ENCODE data around the gene CDK18.

The CDK18 gene

DNA sequence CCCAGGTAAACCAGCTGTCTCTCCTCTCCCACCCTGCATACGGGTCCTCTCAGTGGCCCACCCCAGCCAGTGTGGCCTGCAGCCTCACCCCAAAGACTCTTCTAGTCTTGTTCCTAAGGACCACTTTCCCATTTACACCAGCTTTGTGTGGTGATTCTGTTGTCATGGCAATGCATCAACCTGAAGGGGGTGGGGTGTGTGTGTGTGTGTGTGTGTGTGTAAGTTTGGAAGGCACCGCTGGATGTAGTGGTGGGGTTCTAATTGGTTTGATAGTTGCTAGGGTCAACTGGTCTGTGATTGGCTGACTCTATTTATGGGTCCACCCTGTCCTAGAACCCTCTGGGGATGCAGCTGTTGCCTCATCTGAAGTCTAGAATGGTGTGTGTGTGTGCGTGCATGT lies 4.7 kb upstream of the CDK18 start:
- DNase-seq (ENCODE audit: low spot score), result no peak
- TF ChIP-seq, protein P1, sequence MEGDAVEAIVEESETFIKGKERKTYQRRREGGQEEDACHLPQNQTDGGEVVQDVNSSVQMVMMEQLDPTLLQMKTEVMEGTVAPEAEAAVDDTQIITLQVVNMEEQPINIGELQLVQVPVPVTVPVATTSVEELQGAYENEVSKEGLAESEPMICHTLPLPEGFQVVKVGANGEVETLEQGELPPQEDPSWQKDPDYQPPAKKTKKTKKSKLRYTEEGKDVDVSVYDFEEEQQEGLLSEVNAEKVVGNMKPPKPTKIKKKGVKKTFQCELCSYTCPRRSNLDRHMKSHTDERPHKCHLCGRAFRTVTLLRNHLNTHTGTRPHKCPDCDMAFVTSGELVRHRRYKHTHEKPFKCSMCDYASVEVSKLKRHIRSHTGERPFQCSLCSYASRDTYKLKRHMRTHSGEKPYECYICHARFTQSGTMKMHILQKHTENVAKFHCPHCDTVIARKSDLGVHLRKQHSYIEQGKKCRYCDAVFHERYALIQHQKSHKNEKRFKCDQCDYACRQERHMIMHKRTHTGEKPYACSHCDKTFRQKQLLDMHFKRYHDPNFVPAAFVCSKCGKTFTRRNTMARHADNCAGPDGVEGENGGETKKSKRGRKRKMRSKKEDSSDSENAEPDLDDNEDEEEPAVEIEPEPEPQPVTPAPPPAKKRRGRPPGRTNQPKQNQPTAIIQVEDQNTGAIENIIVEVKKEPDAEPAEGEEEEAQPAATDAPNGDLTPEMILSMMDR (IDR thresholded peaks at IDR 0.05; ENCODE audit: extremely low read depth, missing control alignments), result no peak

DNA sequence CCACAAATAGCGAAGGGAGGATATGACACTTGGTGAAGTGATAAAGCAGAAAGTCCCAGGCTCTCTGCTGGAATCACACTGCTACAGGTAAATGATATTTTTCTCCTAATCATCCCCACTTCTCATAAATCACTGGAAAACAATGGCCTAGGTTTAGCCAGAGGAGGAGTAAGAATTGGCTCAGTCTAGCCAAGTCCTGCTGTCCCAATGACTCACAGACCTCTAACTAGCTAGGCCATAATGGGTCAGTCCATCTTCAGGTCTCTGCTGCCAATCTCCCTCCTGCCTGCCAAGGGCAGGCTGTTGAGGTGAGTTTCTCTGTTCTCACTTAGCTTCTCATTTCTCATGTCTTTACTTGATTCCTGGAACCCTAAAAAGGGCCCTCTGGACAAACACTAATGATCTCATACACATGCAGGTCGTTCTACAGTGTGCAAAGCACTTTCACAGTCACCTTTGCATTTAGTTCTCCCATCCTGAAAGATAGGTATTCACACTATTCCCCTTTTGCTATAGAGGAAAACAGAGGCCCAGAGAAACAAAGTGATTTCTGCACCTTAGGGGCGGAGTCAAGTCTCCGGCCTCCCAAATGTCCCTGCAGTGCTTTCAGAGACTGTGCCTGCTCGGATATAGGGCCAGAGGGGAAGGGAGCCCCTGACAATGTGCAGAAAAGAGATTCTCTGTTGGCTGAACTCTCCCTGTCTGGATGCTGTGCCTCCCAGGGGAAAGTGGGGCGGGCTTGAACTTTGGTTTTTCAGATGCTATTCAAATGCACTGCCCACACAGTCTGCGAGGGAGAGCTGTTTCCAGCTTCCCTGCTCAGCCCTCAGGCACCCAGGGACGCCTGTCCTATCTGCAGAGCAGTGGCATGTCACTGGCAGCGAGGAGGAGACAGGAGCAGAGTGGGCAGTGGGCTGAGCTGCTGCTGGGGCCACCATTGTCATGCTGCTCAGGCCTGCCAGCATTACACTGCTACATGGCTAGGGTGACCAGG lies 3.9 kb upstream of the CDK18 start:
- TF ChIP-seq, protein P1 (IDR thresholded peaks at IDR 0.05; ENCODE audit: extremely low read depth, missing control alignments), result no peak
- DNase-seq (ENCODE audit: low spot score), result no peak

DNA sequence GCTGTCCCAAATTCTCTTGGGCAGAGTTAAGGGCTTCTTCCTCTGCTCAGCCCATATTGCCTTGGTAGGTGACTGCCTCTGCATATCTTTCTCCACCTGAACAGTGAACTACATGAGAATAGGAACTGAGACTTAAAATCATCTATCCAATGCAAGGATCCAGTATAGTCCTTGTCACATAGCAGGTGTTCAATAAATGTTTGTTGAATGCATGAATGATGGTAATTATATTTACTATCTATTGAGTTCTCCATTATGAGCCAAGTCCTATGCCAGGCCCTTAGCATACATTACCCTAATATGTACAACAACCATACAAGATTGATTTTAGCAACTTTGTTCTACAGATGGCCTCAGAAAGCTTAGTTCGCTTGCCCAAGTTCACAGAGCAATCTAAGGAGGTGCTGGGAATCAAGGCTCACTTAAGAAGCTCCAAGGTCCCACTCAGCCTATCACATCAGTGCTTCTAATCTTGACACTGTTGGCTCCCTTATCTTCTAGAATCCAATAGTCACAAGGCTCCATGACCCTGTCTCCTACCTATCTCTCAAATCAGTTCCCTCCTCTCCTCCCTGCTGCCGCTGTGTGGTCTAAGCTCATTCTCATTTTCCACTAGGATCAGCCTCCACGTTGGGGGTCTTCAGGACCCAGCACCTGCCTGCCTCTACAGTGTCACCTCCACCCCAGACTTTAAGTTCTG lies 2.2 kb upstream of the CDK18 start:
- TF ChIP-seq, protein P1 (IDR thresholded peaks at IDR 0.05; ENCODE audit: extremely low read depth, missing control alignments), result no peak
- DNase-seq (ENCODE audit: low spot score), result no peak

- DNase-seq (ENCODE audit: low spot score), result no peak
- TF ChIP-seq, protein P1 (IDR thresholded peaks at IDR 0.05; ENCODE audit: extremely low read depth, missing control alignments), result no peak
Measured at GRCh38 chr1:205502992-205503391, 1.5 kb upstream of the CDK18 start.

DNA sequence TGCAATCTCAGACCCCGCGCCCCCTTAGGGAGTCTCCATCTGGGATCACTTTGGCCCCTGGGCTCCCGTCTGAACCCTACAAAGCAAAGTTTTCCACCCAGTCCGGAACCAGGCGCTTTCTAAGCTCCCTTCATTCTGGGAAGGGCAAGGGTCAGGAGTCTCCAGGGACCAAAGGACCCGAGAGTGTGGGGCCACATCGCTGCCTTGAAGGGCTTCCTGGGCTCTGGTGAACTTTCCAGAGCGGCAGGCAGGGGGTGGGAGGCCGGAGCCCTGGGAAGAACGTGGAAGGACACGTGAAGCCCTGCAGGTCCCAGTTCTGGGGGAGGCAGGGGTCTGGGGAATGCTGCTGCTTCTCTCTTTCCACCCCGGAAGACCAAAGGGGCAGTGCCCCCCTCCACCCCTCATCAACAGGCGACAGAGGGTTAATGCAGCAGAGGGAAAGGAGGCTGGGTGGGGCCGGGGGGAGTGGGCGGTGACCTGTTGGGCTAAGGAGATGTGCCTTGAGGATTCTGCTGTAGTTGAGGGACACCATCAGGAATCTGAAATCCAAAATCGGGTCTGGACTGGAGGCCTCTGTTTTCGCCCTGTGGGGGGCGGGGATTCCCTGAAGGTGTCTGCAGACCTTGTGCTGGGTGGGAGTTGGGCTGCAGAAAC lies 734 bp downstream of the CDK18 start:
- TF ChIP-seq, protein P1 (IDR thresholded peaks at IDR 0.05; ENCODE audit: extremely low read depth, missing control alignments), result no peak
- no peak for DNase-seq (ENCODE audit: low spot score)

DNA sequence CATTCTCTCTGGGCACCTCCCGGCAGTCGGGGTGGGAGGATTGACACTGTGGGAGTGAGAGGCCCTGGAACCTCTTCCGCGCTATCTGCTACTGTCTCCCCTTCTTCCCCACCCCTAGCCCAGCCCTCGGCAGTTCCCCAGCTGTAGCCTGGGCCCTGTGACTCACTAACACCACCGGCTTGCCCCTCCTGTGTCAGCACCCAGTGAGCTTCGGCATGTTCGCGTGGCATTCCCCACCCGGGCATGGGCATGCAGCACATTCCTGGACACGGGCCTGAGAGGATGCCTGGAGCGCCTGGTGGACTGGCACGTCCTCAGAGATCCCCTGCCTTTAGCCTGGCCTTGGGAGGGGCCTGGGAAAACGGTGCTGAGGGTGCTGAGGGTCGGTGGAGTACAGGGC lies 1.3 kb downstream of the CDK18 start:
- TF ChIP-seq, protein P1 (IDR thresholded peaks at IDR 0.05; ENCODE audit: extremely low read depth, missing control alignments), result no peak
- DNase-seq (ENCODE audit: low spot score), result no peak
